ENCODE results near the gene RAB34. TPM values are rescaled to one million over a fixed set of nuclear protein-coding genes. Genes with fewer than 3 reads are reported as not detected.

The RAB34 gene
- total RNA-seq, 3 donors from 2014 or later (not counting 1 experiment from before 2014, with no cell fraction given): 3.7 to 12.9 (median 3.8) TPM

GRCh38 chr17:28733346-28733745 lies 15.7 kb upstream of the RAB34 start:
- Mint-ChIP-seq H3K27me3 (ENCODE audit: low read depth in 2 of 2) (no peaks in the 10 kb centered on the region), H3K9me3 (no peaks in the 10 kb centered on the region), H3K4me3 (no peak overlapping the region), H3K4me1 (peaks cover 5 to 8% of the 10 kb centered on the region in 2 donors), H3K27ac (no peak overlapping the region), H3K36me3 (no peaks in the 10 kb centered on the region)
- intact Hi-C loops (cut with micrococcal nuclease): no loop called here
- ATAC-seq: no peak
- 86% methylated on average over 1 of the region's 1 CpG for WGBS (ENCODE audit: insufficient coverage)
- no peak for DNase-seq
- no peak for TF ChIP-seq CTCF (IDR thresholded peaks at IDR 0.05)
- H3K27ac ChIP-seq (ENCODE audit: low read length): no peak overlapping the region
- H3K36me3 ChIP-seq (ENCODE audit: control insufficient read depth, insufficient read depth, low read length): no peaks in the 10 kb centered on the region
- no peak overlapping the region for H3K4me3 ChIP-seq (ENCODE audit: low read length)
- H3K27me3 ChIP-seq (ENCODE audit: control insufficient read depth, insufficient read depth, low read length): no peaks in the 10 kb centered on the region
- H3K4me1 ChIP-seq (ENCODE audit: control insufficient read depth, insufficient read depth, low read length): peaks cover 23% of the 10 kb centered on the region
- H3K9me3 ChIP-seq (ENCODE audit: control insufficient read depth, insufficient read depth, low read length): no peaks in the 10 kb centered on the region

GRCh38 chr17:28729950-28730330 lies 12.3 kb upstream of the RAB34 start:
- no peak overlapping the region for H3K27ac Mint-ChIP-seq
- no peaks in the 10 kb centered on the region for H3K9me3 ChIP-seq (ENCODE audit: control insufficient read depth, insufficient read depth, low read length)
- TF ChIP-seq CTCF (IDR thresholded peaks at IDR 0.05): no peak
- peaks cover 2% of the 10 kb centered on the region for H3K36me3 ChIP-seq (ENCODE audit: control insufficient read depth, insufficient read depth, low read length)
- H3K36me3 Mint-ChIP-seq: no peaks in the 10 kb centered on the region
- no peak for ATAC-seq
- no peaks in the 10 kb centered on the region for H3K27me3 ChIP-seq (ENCODE audit: control insufficient read depth, insufficient read depth, low read length)
- 87% methylated on average over 11 of the region's 11 CpGs for WGBS (ENCODE audit: insufficient coverage)
- H3K4me1 Mint-ChIP-seq: peaks cover 27 to 33% of the 10 kb centered on the region in 2 donors
- no peaks in the 10 kb centered on the region for H3K9me3 Mint-ChIP-seq
- H3K27me3 Mint-ChIP-seq (ENCODE audit: low read depth in 2 of 2): no peaks in the 10 kb centered on the region
- H3K4me1 ChIP-seq (ENCODE audit: control insufficient read depth, insufficient read depth, low read length): peaks cover 39% of the 10 kb centered on the region
- no peak overlapping the region for H3K4me3 ChIP-seq (ENCODE audit: low read length)
- no peak overlapping the region for H3K4me3 Mint-ChIP-seq
- no peak for DNase-seq
- intact Hi-C loops (cut with micrococcal nuclease): loop anchor here (5.0 kb wide), 3 partner anchors 32 to 562 kb away; partner anchors contain the start of genes FLOT2 and NUFIP2
- no peak overlapping the region for H3K27ac ChIP-seq (ENCODE audit: low read length)

- peak; percentile 76 to 90 (median 77) for ATAC-seq
- no peaks in the 10 kb centered on the region for H3K9me3 ChIP-seq (ENCODE audit: control insufficient read depth, insufficient read depth, low read length)
- TF ChIP-seq CTCF (IDR thresholded peaks at IDR 0.05): no peak
- H3K27me3 ChIP-seq (ENCODE audit: control insufficient read depth, insufficient read depth, low read length): no peaks in the 10 kb centered on the region
- intact Hi-C loops (cut with micrococcal nuclease): loop anchor here (1.0 to 5.0 kb wide), 4 partner anchors 9 to 564 kb away; partner anchors contain the start of genes FLOT2, NUFIP2 and RPL23A
- Mint-ChIP-seq H3K27me3 (ENCODE audit: low read depth in 2 of 2) (no peaks in the 10 kb centered on the region), H3K4me1 (peaks cover 33 to 41% of the 10 kb centered on the region in 2 donors), H3K4me3 (peak within 1 kb of the TSS; percentile 96), H3K36me3 (no peaks in the 10 kb centered on the region), H3K9me3 (no peaks in the 10 kb centered on the region), H3K27ac (peak within 1 kb of the TSS; percentile 96)
- peaks cover 39% of the 10 kb centered on the region for H3K4me1 ChIP-seq (ENCODE audit: control insufficient read depth, insufficient read depth, low read length)
- peak; percentile 97 to 98 for DNase-seq
- H3K4me3 ChIP-seq (ENCODE audit: low read length): peak within 1 kb of the TSS; percentile 94
- H3K27ac ChIP-seq (ENCODE audit: low read length): peak within 1 kb of the TSS; percentile 99
- WGBS (ENCODE audit: insufficient coverage): under 1% methylated on average over 63 of the region's 64 CpGs
- peaks cover 14% of the 10 kb centered on the region for H3K36me3 ChIP-seq (ENCODE audit: control insufficient read depth, insufficient read depth, low read length)
Measured at GRCh38 chr17:28728364-28729200, 10.9 kb upstream of the RAB34 start, which contains the start of gene NEK8. NEK8 (plus strand) TSS chr17:28728788; CDS start chr17:28728814, 26 bp downstream.

All from natural killer cell (primary cell).